H9 (cell line): ENCODE results near the gene ZNF521. TPM values are rescaled to one million over a fixed set of nuclear protein-coding genes. Genes with fewer than 3 reads are reported as not detected.

ENCODE experiments used
- DNase-seq: peaks from one replicate; pipeline ENCODE4 v3.0.0-alpha.2; 2017
- H2AFZ ChIP-seq: one replicate; pipeline ENCODE4 v1.6.1; 2013; ENCODE audit warnings: mild to moderate bottlenecking, low read length, control low read depth, moderate library complexity
- H2AK5ac ChIP-seq: 2 replicates; pipeline ENCODE4 v1.6.1; 2013; ENCODE audit warnings: low read length, control low read depth, mixed read lengths; ENCODE audit not compliant: insufficient read length
- H2BK120ac ChIP-seq: one replicate; pipeline ENCODE4 v1.6.1; 2013; ENCODE audit warnings: low read depth, mild to moderate bottlenecking, low read length, control low read depth, inconsistent platforms; ENCODE audit not compliant: poor library complexity, severe bottlenecking
- H2BK12ac ChIP-seq: 2 replicates; pipeline ENCODE4 v1.6.1; 2013; ENCODE audit warnings: low read length, control low read depth, mixed read lengths, low read depth; ENCODE audit not compliant: insufficient read length
- H2BK15ac ChIP-seq: 2 replicates; pipeline ENCODE4 v1.6.1; 2013; ENCODE audit warnings: low read depth, low read length, control low read depth
- H2BK20ac ChIP-seq: one replicate; pipeline ENCODE4 v1.6.1; 2013; ENCODE audit warnings: low read depth, mild to moderate bottlenecking, low read length, control low read depth, inconsistent platforms; ENCODE audit not compliant: poor library complexity, severe bottlenecking
- H2BK5ac ChIP-seq: 2 replicates; pipeline ENCODE4 v1.6.1; 2013; ENCODE audit warnings: low read length, control low read depth, mixed read lengths; ENCODE audit not compliant: insufficient read length
- H3K14ac ChIP-seq: 2 replicates; pipeline ENCODE4 v1.6.1; 2013; ENCODE audit warnings: low read length, control low read depth; ENCODE audit not compliant: insufficient read depth
- H3K18ac ChIP-seq: 2 replicates; pipeline ENCODE4 v1.6.1; 2013; ENCODE audit warnings: low read depth, mild to moderate bottlenecking, mixed read lengths, low read length, control low read depth; ENCODE audit not compliant: insufficient read length
- H3K23ac ChIP-seq: 2 replicates; pipeline ENCODE4 v1.6.1; 2013; ENCODE audit warnings: low read length, control low read depth, mixed read lengths, low read depth; ENCODE audit not compliant: insufficient read length
- H3K23me2 ChIP-seq: 2 replicates; pipeline ENCODE4 v1.6.1; 2013; ENCODE audit warnings: low read depth, mild to moderate bottlenecking, mixed read lengths, low read length, control low read depth; ENCODE audit not compliant: insufficient read length, poor library complexity, severe bottlenecking
- H3K27ac ChIP-seq: 2 replicates; pipeline ENCODE4 v1.5.1; 2013; ENCODE audit warnings: low read length, control low read depth, mixed read lengths, low read depth; ENCODE audit not compliant: insufficient read length
- H3K27me3 ChIP-seq: 2 replicates; pipeline ENCODE4 v1.6.1; 2013; ENCODE audit warnings: low read length, control low read depth, inconsistent platforms; ENCODE audit not compliant: insufficient read depth
- H3K4ac ChIP-seq: 2 replicates; pipeline ENCODE4 v1.6.1; 2013; ENCODE audit warnings: low read depth, mild to moderate bottlenecking, control low read depth, inconsistent platforms, low read length, moderate library complexity
- H3K4me1 ChIP-seq: 2 replicates; pipeline ENCODE4 v1.6.1; 2013; ENCODE audit warnings: low read length, control low read depth, inconsistent platforms; ENCODE audit not compliant: insufficient read depth
- H3K4me2 ChIP-seq: 2 replicates; pipeline ENCODE4 v1.6.1; 2013; ENCODE audit warnings: low read length, control low read depth, mixed read lengths; ENCODE audit not compliant: insufficient read length, insufficient read depth
- H3K56ac ChIP-seq: 2 replicates; pipeline ENCODE4 v1.6.1; 2013; ENCODE audit warnings: low read depth, mild to moderate bottlenecking, mixed read lengths, low read length, control low read depth; ENCODE audit not compliant: insufficient read length
- H3K79me1 ChIP-seq: 2 replicates; pipeline ENCODE4 v1.6.1; 2013; ENCODE audit warnings: low read depth, mild to moderate bottlenecking, moderate library complexity, low read length, control low read depth, inconsistent platforms; ENCODE audit not compliant: insufficient read depth, poor library complexity, severe bottlenecking
- H3K79me2 ChIP-seq: 2 replicates; pipeline ENCODE4 v1.6.1; 2013; ENCODE audit warnings: low read length, control low read depth, inconsistent platforms; ENCODE audit not compliant: insufficient read depth
- H3K9ac ChIP-seq: 2 replicates; pipeline ENCODE4 v1.6.1; 2013; ENCODE audit warnings: low read length, control low read depth, mixed read lengths; ENCODE audit not compliant: insufficient read length; ENCODE audit errors: extremely low read depth
- H3K9me3 ChIP-seq: one replicate; pipeline ENCODE4 v1.6.1; 2013; ENCODE audit warnings: low read depth, low read length, inconsistent platforms; ENCODE audit not compliant: control insufficient read depth
- H3T11ph ChIP-seq: one replicate; pipeline ENCODE4 v1.6.1; 2013; ENCODE audit warnings: mild to moderate bottlenecking, low read length, control low read depth, inconsistent platforms
- H4K20me1 ChIP-seq: one replicate; pipeline ENCODE4 v1.6.1; 2013; ENCODE audit not compliant: control insufficient read depth, insufficient read length, insufficient read depth
- H4K5ac ChIP-seq: 2 replicates; pipeline ENCODE4 v1.6.1; 2013; ENCODE audit warnings: low read depth, mild to moderate bottlenecking, mixed read lengths, low read length, control low read depth; ENCODE audit not compliant: insufficient read length
- H4K8ac ChIP-seq: replicated peaks from 2 replicates; pipeline ENCODE4 v1.6.1; 2013; ENCODE audit warnings: low read length, control low read depth, mixed read lengths, low read depth; ENCODE audit not compliant: insufficient read length
- H4K91ac ChIP-seq: 2 replicates; pipeline ENCODE4 v1.6.1; 2013; ENCODE audit warnings: low read depth, mild to moderate bottlenecking, moderate library complexity, mixed read lengths, low read length, control low read depth; ENCODE audit not compliant: insufficient read length
- H3K27ac Mint-ChIP-seq, 3 experiments: 2 replicates in 2 of 3; 3 replicates in 1 of 3; pipeline ENCODE4 v1.8.0; 2020 to 2021; ENCODE audit warnings: mixed read lengths in 3 of 3, mild to moderate bottlenecking in 1 of 3, moderate library complexity in 1 of 3
- H3K27me3 Mint-ChIP-seq: 2 replicates; pipeline ENCODE4 v1.8.0; 2021; ENCODE audit warnings: low read depth, mild to moderate bottlenecking, moderate library complexity, mixed read lengths
- H3K36me3 Mint-ChIP-seq, 3 experiments: 2 replicates in 2 of 3; 3 replicates in 1 of 3; pipeline ENCODE4 v1.8.0; 2020 to 2021; ENCODE audit warnings: low read depth in 3 of 3, mixed read lengths in 3 of 3; ENCODE audit not compliant: insufficient read depth in 1 of 3
- H3K4me1 Mint-ChIP-seq, 2 experiments: 2 replicates each; pipeline ENCODE4 v1.8.0; 2020; ENCODE audit warnings: mixed read lengths in 2 of 2
- H3K4me3 Mint-ChIP-seq, 2 experiments: 2 replicates in 1 of 2; 3 replicates in 1 of 2; pipeline ENCODE4 v1.8.0; 2020 to 2021; ENCODE audit warnings: mild to moderate bottlenecking in 2 of 2, mixed read lengths in 2 of 2, moderate library complexity in 1 of 2
- H3K9me3 Mint-ChIP-seq, 2 experiments: 2 replicates in 1 of 2; 3 replicates in 1 of 2; pipeline ENCODE4 v1.8.0; 2020; ENCODE audit warnings: mild to moderate bottlenecking in 2 of 2, mixed read lengths in 2 of 2, moderate library complexity in 1 of 2
- WGBS: extraction: QIAGEN DNeasy Blood & Tissue Kit; methylation state at CpG from one replicate; pipeline ENCODE4 v1.1.7; 2013; ENCODE audit warnings: missing lambda C conversion rate, low lambda C conversion rate, mixed read lengths; ENCODE audit not compliant: insufficient read length; ENCODE audit errors: extremely low coverage; 5-methylcytosine and 5-hydroxymethylcytosine counted together
- total RNA-seq: library from RNA; stranded (reverse); gene quantifications from 2 replicates; pipeline ENCODE4 v1.2.1, GENCODE V29; 2021
- TF ChIP-seq, protein P1 (sequence below): fragments of 200-600 bp; sonication (generic); conservative IDR thresholded peaks from 3 replicates; pipeline ENCODE4 v1.8.0; 2021; ENCODE audit warnings: antibody characterized with exemption, mild to moderate bottlenecking

ZNF521 gene
- total RNA-seq, 1 experiment from 2014 or later = 3.3 TPM

DNA sequence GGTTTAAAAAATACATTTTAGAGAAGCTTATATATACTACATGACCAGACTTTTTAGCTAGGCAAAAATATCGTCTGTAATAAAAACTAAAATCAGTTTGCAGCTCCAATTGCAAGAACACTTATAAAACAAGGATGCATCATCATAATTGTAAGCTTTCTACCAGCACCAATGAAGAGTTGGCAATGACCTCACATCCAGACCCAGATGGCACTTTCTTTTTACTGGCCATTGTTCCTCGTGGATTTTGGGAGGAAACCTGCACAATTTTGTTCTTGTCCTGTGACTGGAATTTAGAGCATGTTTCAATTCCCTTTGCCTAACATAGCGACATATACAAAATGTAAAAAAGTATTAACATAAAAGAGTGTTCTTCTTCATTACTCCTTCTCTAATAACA is 174.3 kb downstream of the ZNF521 start:
- H3K9me3 ChIP-seq = no peaks in the 10 kb centered on the region
- TF ChIP-seq, protein P1, sequence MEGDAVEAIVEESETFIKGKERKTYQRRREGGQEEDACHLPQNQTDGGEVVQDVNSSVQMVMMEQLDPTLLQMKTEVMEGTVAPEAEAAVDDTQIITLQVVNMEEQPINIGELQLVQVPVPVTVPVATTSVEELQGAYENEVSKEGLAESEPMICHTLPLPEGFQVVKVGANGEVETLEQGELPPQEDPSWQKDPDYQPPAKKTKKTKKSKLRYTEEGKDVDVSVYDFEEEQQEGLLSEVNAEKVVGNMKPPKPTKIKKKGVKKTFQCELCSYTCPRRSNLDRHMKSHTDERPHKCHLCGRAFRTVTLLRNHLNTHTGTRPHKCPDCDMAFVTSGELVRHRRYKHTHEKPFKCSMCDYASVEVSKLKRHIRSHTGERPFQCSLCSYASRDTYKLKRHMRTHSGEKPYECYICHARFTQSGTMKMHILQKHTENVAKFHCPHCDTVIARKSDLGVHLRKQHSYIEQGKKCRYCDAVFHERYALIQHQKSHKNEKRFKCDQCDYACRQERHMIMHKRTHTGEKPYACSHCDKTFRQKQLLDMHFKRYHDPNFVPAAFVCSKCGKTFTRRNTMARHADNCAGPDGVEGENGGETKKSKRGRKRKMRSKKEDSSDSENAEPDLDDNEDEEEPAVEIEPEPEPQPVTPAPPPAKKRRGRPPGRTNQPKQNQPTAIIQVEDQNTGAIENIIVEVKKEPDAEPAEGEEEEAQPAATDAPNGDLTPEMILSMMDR = no peak
- H3K14ac ChIP-seq = no peak overlapping the region
- no peak overlapping the region for H3K4me2 ChIP-seq
- H3K18ac ChIP-seq = no peak overlapping the region
- H2BK5ac ChIP-seq = no peak overlapping the region
- H3K27ac Mint-ChIP-seq = no peak overlapping the region
- no peak overlapping the region for H3K4me3 Mint-ChIP-seq
- no peak overlapping the region for H4K8ac ChIP-seq
- no peak overlapping the region for H3K56ac ChIP-seq
- H2BK120ac ChIP-seq = no peak overlapping the region
- H3K79me1 ChIP-seq = no peaks in the 10 kb centered on the region
- H3K36me3 Mint-ChIP-seq = no peaks in the 10 kb centered on the region
- no peak overlapping the region for H3K4ac ChIP-seq
- H3K27me3 ChIP-seq = no peaks in the 10 kb centered on the region
- peaks cover 19 to 40% of the 10 kb centered on the region in 2 experiments for H3K4me1 Mint-ChIP-seq
- H3K27ac ChIP-seq = no peak overlapping the region
- no peak overlapping the region for H4K91ac ChIP-seq
- H3K9ac ChIP-seq = no peak overlapping the region
- DNase-seq = no peak
- no peak overlapping the region for H3T11ph ChIP-seq
- no CpG with 5 or more reads among the region's 3 CpGs for WGBS
- no peak overlapping the region for H2AFZ ChIP-seq
- H2AK5ac ChIP-seq = no peak overlapping the region
- H3K23ac ChIP-seq = no peak overlapping the region
- H3K23me2 ChIP-seq = no peaks in the 10 kb centered on the region
- no peaks in the 10 kb centered on the region for H3K9me3 Mint-ChIP-seq
- no peaks in the 10 kb centered on the region for H3K27me3 Mint-ChIP-seq
- H2BK20ac ChIP-seq = no peak overlapping the region
- H3K4me1 ChIP-seq = peaks cover 2% of the 10 kb centered on the region; the same call in 1 of the 2 replicates
- no peak overlapping the region for H2BK15ac ChIP-seq
- no peak overlapping the region for H2BK12ac ChIP-seq
- H4K20me1 ChIP-seq = no peaks in the 10 kb centered on the region
- H4K5ac ChIP-seq = no peak overlapping the region
- no peaks in the 10 kb centered on the region for H3K79me2 ChIP-seq
